Myocyte (in vitro differentiated cells): ENCODE measurements around the gene SIRPG. TPM values are rescaled to one million over a fixed set of nuclear protein-coding genes. Genes with fewer than 3 reads are reported as not detected.
"Not testable (repeated sequence)": the region's sequence is repeated elsewhere in the genome, so short reads cannot be mapped to it uniquely, and the experiment has no call there.

Experiments used
- DNase-seq: peaks from one replicate; pipeline ENCODE4 v3.0.0-alpha.2; 2012; ENCODE audit warnings: low read depth
- total RNA-seq: library from RNA; depleted of rRNA; stranded (reverse); fragments of >200 nt; gene quantifications from 2 replicates; pipeline ENCODE4 v1.2.3, GENCODE V29; 2014

The SIRPG gene
- total RNA-seq, 1 donor from 2014 or later: not detected

GRCh38 chr20:1608678-1609347, 48.8 kb downstream of the SIRPG start:
- DNase-seq: not testable (repeated sequence)

DNA sequence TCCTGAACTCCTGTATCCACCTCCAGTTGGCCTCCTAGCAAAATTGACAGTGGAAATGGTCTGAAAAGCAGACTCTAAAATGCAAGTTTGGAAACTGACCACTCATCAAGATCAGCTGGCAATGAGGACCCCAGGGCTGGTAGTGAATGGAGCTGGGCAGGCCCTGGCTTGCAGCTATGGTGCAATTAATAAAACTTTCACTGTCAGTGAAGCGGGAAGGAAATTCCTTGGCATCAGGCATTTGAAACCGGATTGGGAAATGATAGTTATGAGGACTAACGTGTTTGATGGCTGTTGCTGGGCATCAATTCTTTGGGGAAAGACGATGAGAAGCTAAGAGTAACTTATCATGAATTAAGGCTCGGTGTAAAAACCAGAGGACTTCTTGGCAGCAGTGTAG, 56.8 kb downstream of the SIRPG start:
- DNase-seq: no peak

DNA sequence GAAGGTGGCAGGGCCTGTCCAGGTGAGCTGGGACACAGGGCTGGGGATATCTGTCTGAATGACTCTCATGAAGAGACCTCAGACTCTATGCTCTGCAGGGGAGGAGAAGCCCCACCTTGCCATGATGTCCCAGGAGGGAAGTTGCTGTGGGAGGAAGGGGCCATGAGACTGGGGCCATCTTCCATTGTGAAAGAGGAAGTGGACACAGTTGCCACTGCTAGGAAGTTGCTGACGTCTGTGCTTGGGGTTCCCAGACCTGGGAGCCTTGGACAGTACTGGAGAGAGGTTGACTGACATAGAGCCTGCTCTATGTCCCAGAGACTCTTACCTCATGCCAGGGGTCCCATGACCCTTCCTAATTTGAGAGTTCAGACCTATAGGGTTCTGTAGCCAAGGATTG, 62.2 kb downstream of the SIRPG start:
- no peak for DNase-seq

- DNase-seq: no peak
Measured at GRCh38 chr20:1588533-1589460, 68.8 kb downstream of the SIRPG start.

- no peak for DNase-seq
Measured at GRCh38 chr20:1587781-1588532, 69.6 kb downstream of the SIRPG start.

- DNase-seq: no peak
Measured at GRCh38 chr20:1579488-1579887, 78.1 kb downstream of the SIRPG start.

Other genes with a start within 250 kb of the SIRPG start
- 49.6 and 67.0 TPM in 2 replicates for gene NSFL1C, start 190.9 kb downstream of the SIRPG start, total RNA-seq
- not detected in 2 replicates for gene SIRPB2, start 166.4 kb downstream of the SIRPG start, total RNA-seq
- not detected in 2 replicates for gene SIRPD, start 100.1 kb downstream of the SIRPG start, total RNA-seq
- 0.19 TPM in 1 of 2 replicates, not detected in the other for gene SIRPB1, start 37.8 kb downstream of the SIRPG start, total RNA-seq
- gene SIRPA, start 237.6 kb upstream of the SIRPG start, total RNA-seq: 2.9 and 5.3 TPM in 2 replicates